ENCODE results near the gene PTPRK.

Gene PTPRK

DNA sequence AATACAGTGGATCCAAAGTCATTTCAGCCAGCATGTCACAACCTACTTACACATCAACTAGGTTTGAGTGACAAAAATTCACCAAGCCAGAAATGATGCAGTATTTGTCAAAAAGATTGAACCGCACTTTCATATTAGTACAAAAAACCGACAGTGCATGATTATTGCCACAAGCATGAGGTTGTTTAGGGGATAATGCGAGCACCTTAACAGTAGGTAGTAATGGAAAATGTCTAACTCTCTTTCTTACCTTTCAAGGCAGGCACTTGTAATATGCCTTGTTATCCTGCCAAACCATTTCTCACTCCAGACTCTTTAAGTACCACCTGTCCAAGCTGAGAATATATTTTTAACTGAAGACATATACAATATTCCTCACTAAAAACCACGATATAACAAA, 349.2 kb downstream of the PTPRK start:
- no peak for DNase-seq

GRCh38 chr6:128168244-128168643, 352.2 kb downstream of the PTPRK start:
- no peak for DNase-seq

DNA sequence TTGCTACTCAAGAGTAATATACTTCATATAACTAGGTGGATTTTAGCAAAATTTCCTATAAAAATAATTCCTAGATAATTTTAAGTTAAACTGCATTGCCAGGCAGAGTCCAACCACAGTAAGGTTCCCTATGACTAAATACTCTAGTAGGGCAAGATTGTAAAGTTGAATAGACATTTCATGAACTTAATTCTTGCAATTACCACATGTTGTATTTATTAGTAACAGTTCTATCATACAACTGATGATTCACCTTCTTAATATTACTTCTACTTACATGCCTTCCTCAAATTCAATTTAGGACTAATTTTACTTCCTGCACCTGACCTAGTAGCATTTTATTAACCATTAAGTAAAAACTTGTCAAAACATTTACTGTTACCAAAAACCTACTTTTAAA, 352.8 kb downstream of the PTPRK start:
- DNase-seq = no peak

GRCh38 chr6:128164254-128164653, 356.1 kb downstream of the PTPRK start:
- DNase-seq = no peak

DNA sequence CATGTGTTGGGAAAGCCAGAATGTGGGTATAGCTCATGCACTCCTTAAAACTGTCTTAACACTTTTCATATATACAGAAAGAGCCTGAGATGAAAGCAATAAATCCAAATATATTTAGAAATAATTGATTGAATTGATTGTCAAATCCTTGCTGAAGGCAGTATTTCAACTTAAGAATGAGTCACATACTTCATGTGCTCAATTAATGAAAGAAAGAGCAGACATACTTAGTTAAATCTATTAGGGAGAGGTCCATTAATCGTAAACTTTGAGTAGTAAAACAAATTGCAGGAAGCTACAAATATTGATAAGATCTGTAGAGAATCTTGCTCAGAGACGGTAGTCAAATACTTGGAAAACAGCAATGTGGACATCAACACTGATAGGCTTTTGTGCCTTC, 358.0 kb downstream of the PTPRK start:
- DNase-seq = no peak

DNA sequence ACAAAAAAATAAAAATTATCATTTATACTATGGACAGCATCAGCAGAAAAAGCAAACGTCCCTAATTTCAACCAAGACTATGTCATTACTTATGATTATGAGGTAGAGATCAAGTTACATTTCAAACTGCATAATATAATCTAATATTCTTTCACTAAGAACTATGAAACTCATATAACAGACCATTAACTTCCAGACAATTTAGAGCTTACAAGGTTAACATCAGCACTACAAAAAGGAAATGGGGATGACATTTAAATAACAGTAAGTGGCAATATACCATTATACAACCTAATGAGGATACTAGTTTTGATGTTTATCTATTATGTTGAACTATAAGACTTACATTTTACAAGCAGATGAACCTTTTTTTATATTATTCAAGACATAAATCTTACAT, 358.6 kb downstream of the PTPRK start:
- DNase-seq = no peak

DNA sequence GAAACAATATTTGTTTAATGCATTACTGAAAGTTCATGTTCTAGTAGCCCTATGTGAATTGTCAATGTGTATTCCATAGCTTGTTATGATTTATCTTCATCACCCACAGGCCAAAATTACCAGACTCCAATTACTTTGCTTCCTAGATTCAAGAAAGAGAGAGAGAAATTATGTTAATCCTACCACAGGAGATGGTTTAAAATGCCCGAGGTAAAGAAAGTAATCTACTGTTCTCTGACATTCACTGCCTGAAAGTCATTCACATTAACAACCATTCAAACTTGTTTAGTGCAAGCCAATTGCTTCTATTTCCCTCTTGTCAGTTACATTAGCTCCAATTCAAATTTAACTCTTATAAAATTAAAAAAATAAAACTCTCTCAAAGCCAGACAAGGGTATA, 359.1 kb downstream of the PTPRK start:
- DNase-seq = no peak

GRCh38 chr6:128158496-128158895, 361.9 kb downstream of the PTPRK start:
- DNase-seq = no peak

- no peak for DNase-seq
Observed at GRCh38 chr6:128156321-128157111, 363.9 kb downstream of the PTPRK start.

- DNase-seq = no peak
Observed at GRCh38 chr6:128155826-128156225, 364.6 kb downstream of the PTPRK start.

DNA sequence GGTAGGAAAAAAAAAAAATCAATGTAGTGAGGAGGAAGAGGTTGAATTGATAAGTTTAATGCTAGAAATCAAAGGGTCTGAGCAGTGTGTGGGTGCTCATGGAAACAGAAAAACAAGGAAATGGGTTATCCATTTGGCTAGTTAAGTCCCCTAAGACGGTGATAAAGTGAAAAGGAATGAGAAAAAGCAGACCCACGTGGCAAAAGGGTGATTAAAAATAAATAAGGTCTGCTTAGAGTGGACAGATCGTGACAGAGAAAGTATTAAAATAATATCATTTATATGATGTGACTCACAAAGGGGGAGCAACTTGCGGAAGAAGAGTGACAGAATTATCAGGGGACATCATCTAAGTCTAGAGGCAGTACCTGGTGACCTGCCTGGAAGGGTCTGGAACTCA, 367.8 kb downstream of the PTPRK start:
- no peak for DNase-seq

GRCh38 chr6:128150376-128150775, 370.0 kb downstream of the PTPRK start:
- no peak for DNase-seq

- no peak for DNase-seq
Observed at GRCh38 chr6:128149796-128150195, 370.6 kb downstream of the PTPRK start.

- DNase-seq = no peak
Observed at GRCh38 chr6:128144320-128144719, 376.1 kb downstream of the PTPRK start.

- no peak for DNase-seq
Observed at GRCh38 chr6:128141932-128142331, 378.5 kb downstream of the PTPRK start.

GRCh38 chr6:128139519-128139918, 380.9 kb downstream of the PTPRK start:
- DNase-seq = no peak

DNA sequence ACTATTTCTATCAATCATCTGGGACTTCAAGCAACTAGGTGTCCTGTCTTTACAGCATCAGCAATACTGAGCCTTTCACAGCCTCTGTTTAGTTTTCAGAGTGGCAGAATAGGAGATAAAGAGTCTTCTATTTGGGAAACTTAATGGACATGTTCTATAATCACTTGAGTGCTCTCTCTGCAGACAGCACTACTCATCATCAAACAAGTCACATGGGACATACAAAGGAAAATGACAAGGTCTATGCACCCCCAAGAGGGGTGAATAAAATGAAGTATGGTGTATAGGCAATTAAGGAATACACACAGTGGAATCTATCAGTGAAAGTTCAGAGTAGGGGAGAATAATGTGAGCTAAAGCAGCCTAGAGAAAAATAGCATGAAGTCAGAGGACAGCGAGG, 381.7 kb downstream of the PTPRK start:
- no peak for DNase-seq

DNA sequence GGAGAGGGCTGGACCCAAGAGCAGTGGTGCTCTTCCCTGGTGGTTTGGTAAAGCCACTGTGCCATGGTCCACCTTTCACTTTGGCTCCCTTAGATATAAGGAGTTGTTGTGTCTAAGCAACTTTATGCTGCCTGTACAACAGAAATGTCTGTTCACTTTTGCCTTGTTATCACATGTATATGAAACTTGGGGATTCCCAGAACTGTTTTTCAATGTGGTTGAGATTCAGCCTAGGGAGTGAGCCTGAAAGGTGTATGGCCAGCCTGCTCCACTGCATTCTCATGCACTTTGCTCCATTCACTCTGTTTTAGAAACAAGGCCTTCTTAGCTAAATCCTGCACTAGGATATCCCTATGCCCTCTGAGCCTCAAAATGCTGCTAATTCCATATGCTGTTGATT, 385.1 kb downstream of the PTPRK start:
- DNase-seq = no peak

DNA sequence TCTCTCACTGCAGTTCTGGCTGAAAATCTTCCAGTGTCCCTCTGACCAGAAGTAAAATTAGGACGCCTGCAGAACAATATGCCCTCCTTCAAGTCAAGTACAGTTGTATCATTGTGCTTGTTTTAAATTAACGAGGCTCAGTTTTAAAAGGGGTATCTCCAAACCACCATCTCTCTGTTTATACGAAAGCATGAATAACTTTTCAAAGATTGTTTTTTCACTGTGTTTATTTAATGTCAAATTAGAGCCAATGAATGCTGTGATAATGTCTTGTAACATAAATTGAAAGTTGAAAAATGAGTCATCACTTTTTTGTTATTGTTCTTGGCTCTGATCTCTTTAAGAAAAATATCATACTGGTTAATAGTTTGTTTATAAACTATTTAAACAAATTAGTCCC, 388.8 kb downstream of the PTPRK start:
- DNase-seq = no peak

GRCh38 chr6:128131036-128131435, 389.4 kb downstream of the PTPRK start:
- no peak for DNase-seq

DNA sequence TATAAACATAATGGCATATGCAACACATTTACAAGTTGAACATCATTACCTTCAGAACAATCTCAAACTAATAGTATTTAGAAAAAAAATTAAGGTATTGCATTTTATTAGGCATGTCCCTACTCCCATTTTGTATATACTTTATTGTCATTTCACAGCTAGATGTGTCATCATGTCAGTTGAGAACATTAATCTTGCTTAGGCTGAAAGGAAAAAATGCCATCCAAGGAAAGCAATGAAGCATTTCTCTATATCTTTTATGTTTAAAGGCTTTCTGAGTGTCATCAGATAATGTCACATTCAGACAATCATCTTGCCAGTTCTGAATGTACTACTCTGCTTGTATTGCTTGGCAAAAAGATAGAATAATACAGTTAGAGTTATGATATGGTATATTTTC, 390.7 kb downstream of the PTPRK start:
- no peak for DNase-seq

- DNase-seq = no peak
Observed at GRCh38 chr6:128127650-128128049, 392.7 kb downstream of the PTPRK start.

DNA sequence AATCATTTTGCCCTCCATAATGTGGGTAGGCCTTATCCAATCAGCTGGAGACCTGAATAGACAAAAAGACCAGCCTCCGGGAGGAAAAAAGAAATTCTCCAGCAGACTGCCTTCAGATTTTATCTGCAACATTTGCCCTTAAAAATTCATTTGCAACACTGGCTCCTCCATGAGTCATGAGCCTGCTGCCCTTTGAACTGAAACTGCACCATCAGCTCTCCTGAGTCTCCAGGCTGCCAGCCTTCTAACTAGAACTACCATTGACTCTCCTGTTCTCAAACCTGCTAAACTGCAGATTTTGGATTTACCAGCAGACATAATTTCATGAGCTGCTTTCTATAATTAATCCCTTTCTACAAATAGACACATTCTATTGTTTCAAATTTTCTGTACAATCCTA, 395.7 kb downstream of the PTPRK start:
- DNase-seq = no peak

GRCh38 chr6:128121610-128122009, 398.8 kb downstream of the PTPRK start:
- DNase-seq = no peak

- no peak for DNase-seq
Observed at GRCh38 chr6:128121190-128121589, 399.2 kb downstream of the PTPRK start.

Data from CD4-positive, alpha-beta T cell treated with Interleukin-4 for 4 hours (primary cell).